Esophagus (tissue), 2 donors: ENCODE results near the gene FXYD6. TPM values are rescaled to one million over a fixed set of nuclear protein-coding genes. Genes with fewer than 3 reads are reported as not detected.

Experiments
- H3K27ac ChIP-seq, 2 donors: one replicate each; pipeline ENCODE4 v1.5.1; 2013; ENCODE audit warnings: low read depth in 2 of 2, mild to moderate bottlenecking in 2 of 2, inconsistent platforms in 1 of 2, low read length in 1 of 2, moderate library complexity in 1 of 2
- H3K27me3 ChIP-seq, 2 donors: one replicate each; pipeline ENCODE4 v1.6.1; 2013; ENCODE audit warnings: low read length in 2 of 2, control low read depth in 1 of 2, mild to moderate bottlenecking in 1 of 2; ENCODE audit not compliant: insufficient read depth in 2 of 2, control insufficient read depth in 1 of 2
- H3K36me3 ChIP-seq, 2 donors: one replicate each; pipeline ENCODE4 v1.6.1; 2013; ENCODE audit warnings: low read length in 1 of 2; ENCODE audit not compliant: control insufficient read depth in 2 of 2, insufficient read depth in 2 of 2
- H3K4me1 ChIP-seq, 2 donors: one replicate each; pipeline ENCODE4 v1.6.1; 2013; ENCODE audit warnings: low read length in 1 of 2; ENCODE audit not compliant: control insufficient read depth in 2 of 2, insufficient read depth in 2 of 2
- H3K4me3 ChIP-seq, 2 donors: one replicate each; pipeline ENCODE4 v1.5.1; 2013; ENCODE audit warnings: low read length in 2 of 2, mild to moderate bottlenecking in 2 of 2, low read depth in 1 of 2, moderate library complexity in 1 of 2
- H3K9me3 ChIP-seq, 2 donors: one replicate each; pipeline ENCODE4 v1.6.1; 2013; ENCODE audit warnings: mild to moderate bottlenecking in 2 of 2, low read depth in 1 of 2, low read length in 1 of 2, moderate library complexity in 1 of 2; ENCODE audit not compliant: control insufficient read depth in 2 of 2, insufficient read depth in 1 of 2
- WGBS, 2 donors: extraction: QIAGEN DNeasy Blood & Tissue Kit; methylation state at CpG; one replicate each; pipeline ENCODE4 v1.1.7; 2013; 5-methylcytosine and 5-hydroxymethylcytosine counted together
- polyA plus RNA-seq, 2 donors: library from polyadenylated mRNA; stranded (reverse); fragments of 200-250 nt; gene quantifications; one replicate each; pipeline ENCODE4 v1.2.3, GENCODE V29; 2013
- donor health status: healthy with polysubstance abuse.
- donor health status: Bipolar disorder and iron deficiency.

Gene FXYD6
- polyA plus RNA-seq, 2 donors = 3.4 to 7.0 TPM

- Histone ChIP-seq H3K27me3 (peaks cover 11 to 14% of the 10 kb centered on the region in 2 donors), H3K36me3 (no peaks in the 10 kb centered on the region), H3K27ac (no peak overlapping the region), H3K9me3 (no peaks in the 10 kb centered on the region), H3K4me3 (no peak overlapping the region), H3K4me1 (peaks cover 3 to 9% of the 10 kb centered on the region in 2 donors)
- 73 to 77% methylated on average over 5 of the region's 5 CpGs for WGBS, 2 donors
These were observed 84.2 kb downstream of the FXYD6 start for GRCh38 chr11:117792241-117792640.

GRCh38 chr11:117790279-117790678 is 86.2 kb downstream of the FXYD6 start:
- H3K27me3 ChIP-seq = peaks cover 6 to 14% of the 10 kb centered on the region in 2 donors
- WGBS, 2 donors = 63 to 73% methylated on average over 3 of the region's 3 CpGs
- H3K27ac ChIP-seq = no peak overlapping the region
- no peaks in the 10 kb centered on the region for H3K4me1 ChIP-seq
- H3K36me3 ChIP-seq = no peaks in the 10 kb centered on the region
- no peak overlapping the region for H3K4me3 ChIP-seq
- no peaks in the 10 kb centered on the region for H3K9me3 ChIP-seq

GRCh38 chr11:117789241-117789640 is 87.2 kb downstream of the FXYD6 start:
- Histone ChIP-seq H3K4me3 (no peak overlapping the region), H3K9me3 (no peaks in the 10 kb centered on the region), H3K27ac (no peak overlapping the region), H3K27me3 (peaks cover 0 to 10% of the 10 kb centered on the region in 2 donors), H3K36me3 (no peaks in the 10 kb centered on the region), H3K4me1 (no peaks in the 10 kb centered on the region)
- 81 to 82% methylated on average over 4 of the region's 4 CpGs for WGBS, 2 donors

Other genes starting within 250 kb of the FXYD6 start
- gene DSCAML1, start 79.4 kb downstream of the FXYD6 start, polyA plus RNA-seq = under 1 TPM; 0.04 TPM
- 1 to 10 TPM in 1 of 2 donors, under 1 TPM in 1; 0.75 to 1.0 TPM for gene FXYD2, start 51.9 kb downstream of the FXYD6 start, polyA plus RNA-seq
- 10 to 100 TPM; 13.5 to 16.7 TPM for gene TMPRSS13, start 52.7 kb upstream of the FXYD6 start, polyA plus RNA-seq
- gene IL10RA, start 109.7 kb upstream of the FXYD6 start, polyA plus RNA-seq = 1 to 10 TPM; 2.0 to 2.2 TPM
- 100 to 1,000 TPM; 101 to 129 TPM for gene TMPRSS4, start 200.4 kb upstream of the FXYD6 start, polyA plus RNA-seq
- under 1 TPM; 0.01 to 0.02 TPM for gene SMIM35, start 210.3 kb upstream of the FXYD6 start, polyA plus RNA-seq